Measurements from ENCODE around the gene EME1.
"Not testable (repeated sequence)": the region's sequence is repeated elsewhere in the genome, so short reads cannot be mapped to it uniquely, and the experiment has no call there.

Gene EME1

GRCh38 chr17:50426814-50427787, 54.1 kb downstream of the EME1 start:
- DNase-seq, result peak; percentile 26

GRCh38 chr17:50428126-50428525, 55.1 kb downstream of the EME1 start:
- DNase-seq, result not testable (repeated sequence)

GRCh38 chr17:50428831-50429424, 55.9 kb downstream of the EME1 start:
- DNase-seq, result no peak

- no peak for DNase-seq
Measured at GRCh38 chr17:50429793-50430192, 56.8 kb downstream of the EME1 start.
